ENCODE data around the gene DLGAP1.
"Not testable (repeated sequence)": the region's sequence is repeated elsewhere in the genome, so short reads cannot be mapped to it uniquely, and the experiment has no call there.

Gene DLGAP1

DNA sequence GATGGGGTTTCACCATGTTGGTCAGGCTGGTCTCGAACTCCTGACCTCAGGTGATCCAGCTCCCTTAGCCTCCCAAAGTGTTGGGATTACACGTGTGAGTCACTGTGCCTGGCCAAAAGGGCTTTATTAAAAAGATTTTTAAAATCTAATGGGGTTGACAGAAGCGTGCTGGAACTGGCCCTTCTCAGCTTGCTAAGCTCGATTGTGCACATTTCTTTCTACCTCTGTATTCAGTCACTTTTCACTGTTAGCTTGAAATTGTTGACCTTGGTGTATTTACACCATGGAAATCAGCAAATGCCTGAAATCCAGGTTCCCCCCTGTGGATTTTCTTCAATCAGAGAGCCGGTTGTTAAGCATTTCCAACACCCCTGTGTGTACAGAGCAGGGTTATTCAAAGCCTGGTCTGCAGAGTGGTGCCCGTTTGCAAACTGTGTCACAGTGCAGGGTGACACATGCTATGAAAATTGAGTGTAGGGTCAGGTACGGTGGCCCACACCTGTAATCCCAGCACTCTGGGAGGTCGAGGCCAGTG, 864.9 kb downstream of the DLGAP1 start:
- H3K4me1 ChIP-seq (ENCODE audit: control insufficient read depth, insufficient read depth, low read length, unreplicated experiment), result peaks cover 21% of the 10 kb centered on the region
- H2AFZ ChIP-seq (ENCODE audit: low read length, unreplicated experiment), result no peak overlapping the region
- no peak overlapping the region for H3K4me3 ChIP-seq (ENCODE audit: low read depth, low read length)
- H3K27me3 ChIP-seq (ENCODE audit: insufficient read depth, low read length), result no peaks in the 10 kb centered on the region
- H3K36me3 ChIP-seq (ENCODE audit: insufficient read depth, low read length), result no peaks in the 10 kb centered on the region
- no peak overlapping the region for H3K27ac ChIP-seq (ENCODE audit: low read depth, low read length)
- peaks cover 3% of the 10 kb centered on the region for H3K79me2 ChIP-seq (ENCODE audit: control insufficient read depth, insufficient read depth, low read length, unreplicated experiment)

DNA sequence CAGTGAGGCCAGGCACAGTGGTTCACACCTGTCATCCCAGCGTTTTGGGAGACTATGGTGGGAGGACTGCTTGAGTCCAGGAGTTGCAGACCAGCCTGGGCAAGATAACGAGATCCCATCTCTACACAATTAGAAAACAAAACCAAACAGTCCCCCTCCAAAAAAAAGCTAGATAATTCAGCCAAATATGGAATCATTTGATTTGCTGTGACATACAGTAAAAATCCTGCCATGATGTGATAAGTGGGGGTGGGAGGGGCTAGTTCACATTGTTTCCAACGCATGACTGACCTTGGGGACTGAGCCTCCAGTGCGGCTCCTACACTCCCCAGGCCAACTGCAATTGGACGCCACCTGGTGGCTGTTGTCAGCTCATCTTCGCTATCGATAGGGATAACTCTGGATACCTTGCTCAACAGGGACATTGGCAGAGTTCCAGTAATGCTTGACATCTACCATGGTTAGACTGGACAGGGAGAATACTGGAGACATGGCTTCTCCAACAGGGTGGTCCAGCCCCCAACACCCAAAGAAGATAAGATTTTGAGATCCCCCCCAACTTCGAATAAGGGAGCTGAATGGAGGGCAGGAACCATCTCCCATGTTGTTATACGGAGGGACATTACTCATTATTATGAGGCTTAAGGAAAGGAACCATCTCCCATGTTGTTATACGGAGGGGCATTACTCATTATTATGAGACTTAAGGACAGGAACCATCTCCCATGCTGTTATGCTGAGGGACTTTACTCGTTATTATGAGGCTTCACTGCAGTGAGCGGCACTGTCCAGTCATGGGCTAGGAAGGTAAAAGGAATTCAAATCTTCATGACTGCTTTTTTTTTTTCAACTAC, 869.2 kb downstream of the DLGAP1 start:
- no peaks in the 10 kb centered on the region for H3K79me2 ChIP-seq (ENCODE audit: control insufficient read depth, insufficient read depth, low read length, unreplicated experiment)
- peaks cover 9% of the 10 kb centered on the region for H3K4me1 ChIP-seq (ENCODE audit: control insufficient read depth, insufficient read depth, low read length, unreplicated experiment)
- no peak overlapping the region for H3K4me3 ChIP-seq (ENCODE audit: low read depth, low read length)
- H3K27me3 ChIP-seq (ENCODE audit: insufficient read depth, low read length), result no peaks in the 10 kb centered on the region
- H3K27ac ChIP-seq (ENCODE audit: low read depth, low read length), result no peak overlapping the region
- H2AFZ ChIP-seq (ENCODE audit: low read length, unreplicated experiment), result peak overlapping the region; percentile 30
- no peaks in the 10 kb centered on the region for H3K36me3 ChIP-seq (ENCODE audit: insufficient read depth, low read length)

DNA sequence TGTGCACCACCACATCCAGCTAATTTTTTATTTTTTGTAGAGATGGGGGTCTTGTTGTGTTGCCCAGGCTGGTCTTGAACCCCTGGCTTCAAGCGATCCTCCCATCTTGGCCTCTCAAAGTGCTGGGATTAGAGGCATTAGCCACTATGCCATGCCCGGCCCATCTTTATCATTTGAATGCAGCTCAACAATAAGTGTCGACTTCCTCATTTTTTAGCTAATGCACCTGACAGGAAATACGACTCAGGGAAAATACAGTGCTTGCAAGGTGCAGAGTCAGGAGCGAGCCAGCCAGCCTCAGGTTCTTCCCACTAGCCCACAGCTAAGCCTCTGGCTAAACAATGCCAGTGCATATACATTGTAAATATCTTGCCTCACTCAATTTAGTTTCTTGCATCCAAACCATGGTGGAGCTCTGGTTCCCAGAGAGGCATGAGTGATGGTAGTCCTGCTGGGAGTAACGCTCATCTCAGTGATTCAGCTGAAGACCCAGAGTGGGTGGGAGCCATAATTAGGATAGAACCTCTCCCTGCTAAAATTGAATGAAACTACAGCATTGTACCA, 870.1 kb downstream of the DLGAP1 start:
- H3K27ac ChIP-seq (ENCODE audit: low read depth, low read length), result no peak overlapping the region
- H3K36me3 ChIP-seq (ENCODE audit: insufficient read depth, low read length), result no peaks in the 10 kb centered on the region
- H3K27me3 ChIP-seq (ENCODE audit: insufficient read depth, low read length), result no peaks in the 10 kb centered on the region
- H3K4me3 ChIP-seq (ENCODE audit: low read depth, low read length), result no peak overlapping the region
- peaks cover 12% of the 10 kb centered on the region for H3K4me1 ChIP-seq (ENCODE audit: control insufficient read depth, insufficient read depth, low read length, unreplicated experiment)
- H2AFZ ChIP-seq (ENCODE audit: low read length, unreplicated experiment), result peak overlapping the region; percentile 30
- H3K79me2 ChIP-seq (ENCODE audit: control insufficient read depth, insufficient read depth, low read length, unreplicated experiment), result no peaks in the 10 kb centered on the region

DNA sequence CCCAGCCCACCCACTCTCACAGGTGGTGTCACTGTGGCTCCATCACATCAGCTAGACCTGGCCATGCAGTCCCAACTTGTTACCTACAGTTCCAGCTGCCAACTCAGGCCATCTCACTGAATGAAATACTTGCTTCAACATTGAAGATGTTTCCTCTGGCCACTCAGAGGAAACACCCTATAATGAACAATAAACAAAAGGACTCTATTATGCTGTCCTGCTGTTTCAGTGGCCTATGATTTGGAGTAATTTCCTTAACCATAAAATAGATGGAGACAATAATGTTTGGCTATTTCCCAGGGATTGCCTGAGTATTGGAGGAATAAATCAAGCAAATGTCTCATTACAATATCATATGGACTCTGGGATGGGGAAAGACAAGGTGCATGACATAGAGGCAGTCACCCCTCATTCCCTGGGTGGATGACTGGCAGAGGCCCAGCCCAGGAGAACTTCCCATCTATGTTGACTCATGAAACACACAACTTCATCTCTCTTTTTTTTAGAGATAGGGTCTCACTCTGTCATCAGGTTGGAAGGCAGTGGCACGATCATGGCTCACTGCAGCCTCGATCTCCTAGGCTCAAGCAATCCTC, 870.7 kb downstream of the DLGAP1 start:
- Histone ChIP-seq H3K36me3 (ENCODE audit: insufficient read depth, low read length) (no peaks in the 10 kb centered on the region), H2AFZ (ENCODE audit: low read length, unreplicated experiment) (no peak overlapping the region), H3K79me2 (ENCODE audit: control insufficient read depth, insufficient read depth, low read length, unreplicated experiment) (no peaks in the 10 kb centered on the region), H3K27ac (ENCODE audit: low read depth, low read length) (no peak overlapping the region), H3K27me3 (ENCODE audit: insufficient read depth, low read length) (no peaks in the 10 kb centered on the region), H3K4me1 (ENCODE audit: control insufficient read depth, insufficient read depth, low read length, unreplicated experiment) (peaks cover 18% of the 10 kb centered on the region), H3K4me3 (ENCODE audit: low read depth, low read length) (no peak overlapping the region)

DNA sequence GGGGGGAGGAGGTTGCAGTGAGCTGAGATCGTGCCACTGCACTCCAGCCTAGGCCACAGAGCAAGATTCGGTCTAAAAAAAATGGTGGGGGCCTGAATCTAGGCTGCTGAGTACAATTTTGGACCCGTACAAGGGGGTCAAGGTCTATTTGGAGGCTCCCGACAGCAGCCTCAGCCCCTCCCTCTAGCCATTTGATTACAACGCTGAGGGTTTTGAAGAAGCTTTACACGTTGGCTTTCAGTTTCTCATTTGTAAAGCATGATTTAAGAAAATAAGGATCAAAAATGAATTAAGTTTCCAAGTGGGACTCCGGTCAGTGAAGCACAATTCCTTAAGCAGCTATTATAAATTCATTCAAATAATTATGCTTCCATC, 871.2 kb downstream of the DLGAP1 start:
- no peaks in the 10 kb centered on the region for H3K27me3 ChIP-seq (ENCODE audit: insufficient read depth, low read length)
- no peak overlapping the region for H3K27ac ChIP-seq (ENCODE audit: low read depth, low read length)
- H3K79me2 ChIP-seq (ENCODE audit: control insufficient read depth, insufficient read depth, low read length, unreplicated experiment), result no peaks in the 10 kb centered on the region
- H2AFZ ChIP-seq (ENCODE audit: low read length, unreplicated experiment), result no peak overlapping the region
- peaks cover 21% of the 10 kb centered on the region for H3K4me1 ChIP-seq (ENCODE audit: control insufficient read depth, insufficient read depth, low read length, unreplicated experiment)
- H3K36me3 ChIP-seq (ENCODE audit: insufficient read depth, low read length), result no peaks in the 10 kb centered on the region
- no peak overlapping the region for H3K4me3 ChIP-seq (ENCODE audit: low read depth, low read length)

DNA sequence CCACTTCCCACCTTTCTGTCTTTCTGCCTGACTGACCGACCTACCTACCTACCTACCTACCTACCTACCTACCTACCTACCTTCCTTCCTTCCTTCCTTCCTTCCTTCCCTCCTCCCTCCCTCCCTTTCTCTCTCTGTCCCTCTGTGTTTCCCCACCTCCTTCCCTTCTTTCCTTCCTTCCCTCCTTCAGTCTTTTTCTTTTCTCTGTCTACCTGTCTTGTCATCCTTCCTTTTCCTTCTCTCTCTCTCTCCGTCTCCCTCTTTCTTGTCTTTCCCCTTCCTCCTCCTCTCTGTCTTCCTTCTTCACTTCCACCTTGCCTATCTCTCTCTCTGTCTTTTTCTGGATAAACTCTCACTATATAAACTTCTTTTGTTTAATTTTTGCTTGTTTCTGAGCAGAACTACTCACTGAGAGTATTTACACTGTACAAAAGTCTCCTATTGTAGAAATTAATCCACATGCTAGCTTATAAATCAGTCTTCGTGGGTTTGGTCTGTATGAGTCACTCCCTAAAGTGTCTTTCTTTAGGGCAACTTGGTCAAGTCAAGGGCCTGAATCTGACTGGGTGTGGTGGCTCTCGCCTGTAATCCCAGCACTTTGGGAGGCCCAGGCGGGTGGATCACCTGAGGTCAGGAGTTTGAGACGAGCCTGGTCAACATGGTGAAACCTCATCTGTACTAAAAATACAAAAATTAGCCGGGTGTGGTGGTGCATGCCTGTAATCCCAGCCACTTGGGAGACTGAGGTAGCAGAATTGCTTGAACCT, 871.8 kb downstream of the DLGAP1 start:
- not testable (repeated sequence) for H3K4me3 ChIP-seq (ENCODE audit: low read depth, low read length); H3K79me2 ChIP-seq (ENCODE audit: control insufficient read depth, insufficient read depth, low read length, unreplicated experiment); H3K27me3 ChIP-seq (ENCODE audit: insufficient read depth, low read length); H3K36me3 ChIP-seq (ENCODE audit: insufficient read depth, low read length)
- Histone ChIP-seq H3K27ac (ENCODE audit: low read depth, low read length) (peak overlapping the region; percentile 21; the same call in 1 of the 2 replicates), H2AFZ (ENCODE audit: low read length, unreplicated experiment) (peak overlapping the region; percentile 3), H3K4me1 (ENCODE audit: control insufficient read depth, insufficient read depth, low read length, unreplicated experiment) (peaks cover 21% of the 10 kb centered on the region)

DNA sequence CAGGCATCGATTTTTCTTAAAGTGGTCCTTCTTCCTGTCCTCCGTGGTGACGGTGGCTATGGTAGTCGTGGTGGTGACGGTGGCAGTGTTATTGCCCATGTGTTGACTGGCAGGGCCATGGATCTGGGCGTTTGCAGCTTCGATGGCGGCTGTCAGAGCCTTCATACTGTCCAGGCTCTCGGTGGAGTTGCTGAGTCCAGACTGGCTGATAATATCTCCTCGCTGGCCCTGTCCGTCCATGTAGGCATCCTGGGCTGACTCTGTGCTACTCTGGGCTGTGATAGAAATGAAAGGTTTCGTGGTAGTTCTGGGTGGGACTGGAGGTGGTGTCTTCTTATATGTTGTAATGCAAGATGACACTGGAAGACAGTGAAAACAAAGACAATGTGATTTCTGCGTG, 873.2 kb downstream of the DLGAP1 start:
- Histone ChIP-seq H2AFZ (ENCODE audit: low read length, unreplicated experiment) (no peak overlapping the region), H3K36me3 (ENCODE audit: insufficient read depth, low read length) (no peaks in the 10 kb centered on the region), H3K79me2 (ENCODE audit: control insufficient read depth, insufficient read depth, low read length, unreplicated experiment) (no peaks in the 10 kb centered on the region), H3K4me1 (ENCODE audit: control insufficient read depth, insufficient read depth, low read length, unreplicated experiment) (peaks cover 21% of the 10 kb centered on the region), H3K4me3 (ENCODE audit: low read depth, low read length) (no peak overlapping the region), H3K27ac (ENCODE audit: low read depth, low read length) (no peak overlapping the region), H3K27me3 (ENCODE audit: insufficient read depth, low read length) (no peaks in the 10 kb centered on the region)

DNA sequence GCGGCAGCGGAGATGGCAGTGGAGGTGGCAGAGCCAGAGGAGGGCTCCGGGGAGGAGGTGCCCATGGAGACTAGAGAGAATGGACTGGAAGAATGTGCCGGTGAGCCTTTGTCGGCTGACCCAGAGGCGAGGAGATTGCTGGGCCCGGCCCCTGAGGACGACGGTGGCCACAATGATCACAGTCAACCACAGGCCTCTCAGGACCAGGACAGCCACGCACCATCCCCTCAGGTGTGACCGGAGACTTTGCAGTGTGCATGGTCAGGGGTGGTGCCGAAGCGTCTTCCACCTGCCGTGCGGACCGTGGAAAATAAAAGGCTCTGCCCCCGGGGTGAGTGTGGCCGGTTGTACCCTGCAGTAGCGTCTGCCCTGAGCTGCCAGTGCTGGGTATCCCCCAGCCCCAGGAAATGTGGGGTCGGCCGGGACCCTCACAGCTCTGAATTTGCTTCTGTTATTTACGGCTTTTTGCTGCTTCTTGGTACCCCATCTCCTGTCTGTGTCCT, 874.5 kb downstream of the DLGAP1 start:
- not testable (repeated sequence) for H3K4me3 ChIP-seq (ENCODE audit: low read depth, low read length); H3K36me3 ChIP-seq (ENCODE audit: insufficient read depth, low read length); H2AFZ ChIP-seq (ENCODE audit: low read length, unreplicated experiment); H3K79me2 ChIP-seq (ENCODE audit: control insufficient read depth, insufficient read depth, low read length, unreplicated experiment); H3K27me3 ChIP-seq (ENCODE audit: insufficient read depth, low read length)
- peak overlapping the region; percentile 65; the same call in 1 of the 2 replicates for H3K27ac ChIP-seq (ENCODE audit: low read depth, low read length)
- peaks cover 20% of the 10 kb centered on the region for H3K4me1 ChIP-seq (ENCODE audit: control insufficient read depth, insufficient read depth, low read length, unreplicated experiment)

DNA sequence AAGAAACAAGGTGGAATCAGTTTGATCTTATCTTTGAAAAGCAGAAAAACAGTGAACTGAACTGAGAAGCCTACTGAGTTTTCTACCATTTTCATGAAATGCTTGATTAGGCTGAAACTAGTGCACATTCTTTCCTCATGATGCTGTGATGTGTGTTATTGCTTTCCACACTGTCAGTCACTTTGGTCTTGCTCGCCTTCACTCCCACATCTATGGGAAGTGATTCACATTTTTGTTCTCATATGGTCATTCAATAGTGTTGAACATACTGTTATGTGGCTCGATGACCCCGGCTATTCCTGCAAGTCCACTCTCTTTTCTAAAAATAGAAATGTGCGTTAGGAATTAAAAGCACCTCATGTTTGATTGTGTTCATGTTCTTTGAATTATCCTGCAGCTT, 875.4 kb downstream of the DLGAP1 start:
- H3K79me2 ChIP-seq (ENCODE audit: control insufficient read depth, insufficient read depth, low read length, unreplicated experiment), result no peaks in the 10 kb centered on the region
- H3K27me3 ChIP-seq (ENCODE audit: insufficient read depth, low read length), result no peaks in the 10 kb centered on the region
- H3K27ac ChIP-seq (ENCODE audit: low read depth, low read length), result peak overlapping the region; percentile 77
- H3K4me3 ChIP-seq (ENCODE audit: low read depth, low read length), result no peak overlapping the region
- peaks cover 16% of the 10 kb centered on the region for H3K4me1 ChIP-seq (ENCODE audit: control insufficient read depth, insufficient read depth, low read length, unreplicated experiment)
- no peak overlapping the region for H2AFZ ChIP-seq (ENCODE audit: low read length, unreplicated experiment)
- no peaks in the 10 kb centered on the region for H3K36me3 ChIP-seq (ENCODE audit: insufficient read depth, low read length)

DNA sequence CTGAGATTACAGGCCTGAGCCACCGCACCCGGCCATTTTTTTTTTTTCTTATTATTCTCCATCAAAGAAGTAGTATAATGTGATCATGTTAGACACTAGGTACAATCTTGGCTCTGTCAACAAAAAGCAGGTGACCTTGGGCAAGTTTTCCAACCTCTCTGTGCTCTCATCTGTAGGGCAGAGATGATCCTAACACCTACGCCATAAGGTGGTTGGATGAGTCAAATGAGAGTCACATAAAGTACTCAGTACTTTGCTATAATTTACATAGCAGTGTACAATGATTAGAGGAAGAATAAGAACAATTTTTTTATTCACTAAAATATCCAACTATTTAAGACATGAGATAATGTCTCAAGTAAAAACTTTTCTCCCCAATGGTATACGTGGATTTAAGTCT, 876.5 kb downstream of the DLGAP1 start:
- peaks cover 16% of the 10 kb centered on the region for H3K4me1 ChIP-seq (ENCODE audit: control insufficient read depth, insufficient read depth, low read length, unreplicated experiment)
- no peaks in the 10 kb centered on the region for H3K27me3 ChIP-seq (ENCODE audit: insufficient read depth, low read length)
- no peak overlapping the region for H3K27ac ChIP-seq (ENCODE audit: low read depth, low read length)
- no peak overlapping the region for H2AFZ ChIP-seq (ENCODE audit: low read length, unreplicated experiment)
- H3K79me2 ChIP-seq (ENCODE audit: control insufficient read depth, insufficient read depth, low read length, unreplicated experiment), result no peaks in the 10 kb centered on the region
- H3K4me3 ChIP-seq (ENCODE audit: low read depth, low read length), result no peak overlapping the region
- no peaks in the 10 kb centered on the region for H3K36me3 ChIP-seq (ENCODE audit: insufficient read depth, low read length)
